Measurements from ENCODE around the gene NUCKS1. TPM values are rescaled to one million over a fixed set of nuclear protein-coding genes. Genes with fewer than 3 reads are reported as not detected.

NUCKS1 gene
- total RNA-seq, 1 experiment from 2014 or later, result 237 TPM

DNA sequence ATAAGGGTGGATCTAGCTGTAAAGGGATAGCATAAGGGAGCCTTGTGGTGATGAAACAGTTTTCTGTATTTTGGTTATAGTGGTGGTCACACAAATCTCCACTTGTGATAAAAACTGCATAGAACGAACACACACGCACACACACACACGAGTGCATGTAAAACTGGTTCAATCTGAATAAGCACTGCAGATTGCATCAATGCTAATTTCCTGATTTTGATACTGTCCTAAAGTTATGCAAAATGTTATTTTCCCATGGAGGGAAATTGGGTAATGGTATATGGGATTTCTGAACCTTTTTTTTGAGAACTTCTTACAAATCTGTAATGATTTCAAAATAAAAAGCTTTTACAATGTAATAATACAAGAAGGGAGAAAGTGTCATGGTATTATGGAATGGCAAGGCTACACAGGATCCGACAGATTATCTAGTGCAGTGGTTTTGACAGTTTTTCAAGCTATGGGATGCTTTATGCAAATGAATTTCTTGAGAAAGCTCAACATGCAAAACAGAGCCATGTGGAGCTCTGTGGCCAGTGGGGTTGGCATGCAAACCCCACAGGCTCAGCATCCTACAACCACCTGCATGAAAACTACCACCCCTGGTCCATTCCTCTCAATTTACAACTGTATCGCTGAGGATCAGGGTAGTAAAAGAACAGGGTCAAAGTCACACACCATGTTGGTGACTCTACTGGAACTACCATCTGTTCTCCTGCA, 44.2 kb upstream of the NUCKS1 start:
- intact Hi-C loops (cut with micrococcal nuclease), result loop anchor here (5.0 kb wide), 1 partner anchor 313 kb away; no protein-coding TSS in a partner anchor
- no peak overlapping the region for H3K27ac ChIP-seq (ENCODE audit: low read depth, low read length)
- H3K9me3 ChIP-seq (ENCODE audit: control insufficient read depth in 1 of 2, insufficient read depth in 1 of 2, low read depth in 1 of 2, low read length in 2 of 2), result no peaks in the 10 kb centered on the region
- H3K9ac ChIP-seq (ENCODE audit: low read length), result no peak overlapping the region
- H3K4me3 ChIP-seq (replicated peaks in 1 of 2; ENCODE audit: low read depth in 1 of 2, low read length in 2 of 2), result no peak overlapping the region
- CTCF ChIA-PET, result interaction anchor here (1.4 to 5.7 kb wide), 2 partner anchors 114 to 183 kb away, joined by 3 to 128 read pairs; no protein-coding TSS in a partner anchor
- peaks cover 0 to 4% of the 10 kb centered on the region in 2 experiments; a peak in 1 of 4 replicates for H3K4me1 ChIP-seq (ENCODE audit: control insufficient read depth in 1 of 2, insufficient read depth in 2 of 2, low read length in 2 of 2)
- ATAC-seq, result no peak
- H3K9me2 ChIP-seq (ENCODE audit: insufficient read depth), result no peaks in the 10 kb centered on the region
- H3K27me3 ChIP-seq (ENCODE audit: insufficient read depth, low read length), result no peaks in the 10 kb centered on the region
- no peak overlapping the region for H2AFZ ChIP-seq (ENCODE audit: low read depth, low read length, poor library complexity, severe bottlenecking)
- no peaks in the 10 kb centered on the region for H3K79me2 ChIP-seq (ENCODE audit: insufficient read depth, low read length)
- no peak overlapping the region for H3K4me2 ChIP-seq (ENCODE audit: low read length)
- H4K20me1 ChIP-seq (ENCODE audit: insufficient read depth), result no peaks in the 10 kb centered on the region
- peaks cover 13 to 22% of the 10 kb centered on the region in 2 experiments; a peak in 3 of 4 replicates for H3K36me3 ChIP-seq (ENCODE audit: control insufficient read depth in 1 of 2, insufficient read depth in 2 of 2, low read length in 2 of 2)
- no peak for TF ChIP-seq SRF (IDR thresholded peaks at IDR 0.05; ENCODE audit: low read depth)
- POLR2A ChIA-PET, result no interaction called here
- BruUV-seq (replicated peaks), result no TSS peak
- RAD21 ChIA-PET (ENCODE audit: low non-redundant PET in 1 of 2, low total read pairs in 2 of 2, uncharacterized antibody in 2 of 2, unreplicated experiment in 2 of 2), result interaction anchor here in 1 of 2 experiments (1.1 kb wide), 1 partner anchor 183 kb away, joined by 3 read pairs; no protein-coding TSS in a partner anchor
- no peak for DNase-seq (ENCODE audit: low read depth, low spot score)

GRCh38 chr1:205792961-205793673, 43.1 kb upstream of the NUCKS1 start:
- DNase-seq (ENCODE audit: low read depth, low spot score), result no peak
- intact Hi-C loops (cut with micrococcal nuclease), result loop anchor here (5.0 kb wide), 1 partner anchor 314 kb away; no protein-coding TSS in a partner anchor

More at GRCh38 chr1:205792961-205793673, 43.1 kb upstream of the NUCKS1 start:
- Histone ChIP-seq H2AFZ (ENCODE audit: low read depth, low read length, poor library complexity, severe bottlenecking) (no peak overlapping the region), H4K20me1 (ENCODE audit: insufficient read depth) (no peaks in the 10 kb centered on the region), H3K4me2 (ENCODE audit: low read length) (no peak overlapping the region), H3K79me2 (ENCODE audit: insufficient read depth, low read length) (no peaks in the 10 kb centered on the region), H3K4me1 (ENCODE audit: control insufficient read depth in 1 of 2, insufficient read depth in 2 of 2, low read length in 2 of 2) (no peaks in the 10 kb centered on the region), H3K27ac (ENCODE audit: low read depth, low read length) (no peak overlapping the region), H3K36me3 (ENCODE audit: control insufficient read depth in 1 of 2, insufficient read depth in 2 of 2, low read length in 2 of 2) (peaks cover 10 to 22% of the 10 kb centered on the region in 2 experiments; a peak in 3 of 4 replicates), H3K27me3 (ENCODE audit: insufficient read depth, low read length) (no peaks in the 10 kb centered on the region), H3K9me2 (ENCODE audit: insufficient read depth) (no peaks in the 10 kb centered on the region), H3K4me3 (replicated peaks in 1 of 2; ENCODE audit: low read depth in 1 of 2, low read length in 2 of 2) (no peak overlapping the region), H3K9ac (ENCODE audit: low read length) (no peak overlapping the region), H3K9me3 (ENCODE audit: control insufficient read depth in 1 of 2, insufficient read depth in 1 of 2, low read depth in 1 of 2, low read length in 2 of 2) (no peaks in the 10 kb centered on the region)
- TF ChIP-seq EZH2 (IDR thresholded peaks at IDR 0.05) (no peak), SP1 (IDR thresholded peaks at IDR 0.05; ENCODE audit: low read depth) (no peak), CBX3 (IDR thresholded peaks at IDR 0.05; ENCODE audit: low read depth) (no peak), SIN3A (IDR thresholded peaks at IDR 0.05; ENCODE audit: low read depth) (no peak), POLR2AphosphoS5 (IDR thresholded peaks at IDR 0.05; ENCODE audit: low read depth, low read length) (no peak), JUND (IDR thresholded peaks at IDR 0.05) (no peak), POLR2A (IDR thresholded peaks at IDR 0.05; ENCODE audit: borderline replicate concordance, extremely low read depth, insufficient read depth, insufficient read length) (no peak), RAD21 (IDR thresholded peaks at IDR 0.05; ENCODE audit: low read depth) (no peak), SRF (IDR thresholded peaks at IDR 0.05; ENCODE audit: low read depth) (no peak), ELF1 (IDR thresholded peaks at IDR 0.05; ENCODE audit: borderline replicate concordance, low read depth) (no peak), FOSL1 (IDR thresholded peaks at IDR 0.05; ENCODE audit: low read depth) (no peak), EGR1 (IDR thresholded peaks at IDR 0.05; ENCODE audit: low read depth) (no peak), TCF7L2 (IDR thresholded peaks at IDR 0.05; ENCODE audit: borderline replicate concordance, extremely low read depth, insufficient read depth, insufficient read length) (no peak), ATF3 (IDR thresholded peaks at IDR 0.05) (no peak)
- TF ChIP-seq, protein P1, sequence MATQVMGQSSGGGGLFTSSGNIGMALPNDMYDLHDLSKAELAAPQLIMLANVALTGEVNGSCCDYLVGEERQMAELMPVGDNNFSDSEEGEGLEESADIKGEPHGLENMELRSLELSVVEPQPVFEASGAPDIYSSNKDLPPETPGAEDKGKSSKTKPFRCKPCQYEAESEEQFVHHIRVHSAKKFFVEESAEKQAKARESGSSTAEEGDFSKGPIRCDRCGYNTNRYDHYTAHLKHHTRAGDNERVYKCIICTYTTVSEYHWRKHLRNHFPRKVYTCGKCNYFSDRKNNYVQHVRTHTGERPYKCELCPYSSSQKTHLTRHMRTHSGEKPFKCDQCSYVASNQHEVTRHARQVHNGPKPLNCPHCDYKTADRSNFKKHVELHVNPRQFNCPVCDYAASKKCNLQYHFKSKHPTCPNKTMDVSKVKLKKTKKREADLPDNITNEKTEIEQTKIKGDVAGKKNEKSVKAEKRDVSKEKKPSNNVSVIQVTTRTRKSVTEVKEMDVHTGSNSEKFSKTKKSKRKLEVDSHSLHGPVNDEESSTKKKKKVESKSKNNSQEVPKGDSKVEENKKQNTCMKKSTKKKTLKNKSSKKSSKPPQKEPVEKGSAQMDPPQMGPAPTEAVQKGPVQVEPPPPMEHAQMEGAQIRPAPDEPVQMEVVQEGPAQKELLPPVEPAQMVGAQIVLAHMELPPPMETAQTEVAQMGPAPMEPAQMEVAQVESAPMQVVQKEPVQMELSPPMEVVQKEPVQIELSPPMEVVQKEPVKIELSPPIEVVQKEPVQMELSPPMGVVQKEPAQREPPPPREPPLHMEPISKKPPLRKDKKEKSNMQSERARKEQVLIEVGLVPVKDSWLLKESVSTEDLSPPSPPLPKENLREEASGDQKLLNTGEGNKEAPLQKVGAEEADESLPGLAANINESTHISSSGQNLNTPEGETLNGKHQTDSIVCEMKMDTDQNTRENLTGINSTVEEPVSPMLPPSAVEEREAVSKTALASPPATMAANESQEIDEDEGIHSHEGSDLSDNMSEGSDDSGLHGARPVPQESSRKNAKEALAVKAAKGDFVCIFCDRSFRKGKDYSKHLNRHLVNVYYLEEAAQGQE (IDR thresholded peaks at IDR 0.05; ENCODE audit: low read depth), result no peak
- CTCF ChIA-PET, result interaction anchor here (1.4 to 5.7 kb wide), 2 partner anchors 115 to 184 kb away, joined by 3 to 128 read pairs; no protein-coding TSS in a partner anchor
- ATAC-seq, result no peak
- RAD21 ChIA-PET (ENCODE audit: low non-redundant PET in 1 of 2, low total read pairs in 2 of 2, uncharacterized antibody in 2 of 2, unreplicated experiment in 2 of 2), result interaction anchor here in 1 of 2 experiments (1.1 to 2.0 kb wide), 2 partner anchors 114 to 184 kb away, joined by 3 to 14 read pairs; no protein-coding TSS in a partner anchor
- POLR2A ChIA-PET, result no interaction called here
- BruUV-seq (replicated peaks), result no TSS peak
